ENCODE measurements around the gene ITM2B.

DNA sequence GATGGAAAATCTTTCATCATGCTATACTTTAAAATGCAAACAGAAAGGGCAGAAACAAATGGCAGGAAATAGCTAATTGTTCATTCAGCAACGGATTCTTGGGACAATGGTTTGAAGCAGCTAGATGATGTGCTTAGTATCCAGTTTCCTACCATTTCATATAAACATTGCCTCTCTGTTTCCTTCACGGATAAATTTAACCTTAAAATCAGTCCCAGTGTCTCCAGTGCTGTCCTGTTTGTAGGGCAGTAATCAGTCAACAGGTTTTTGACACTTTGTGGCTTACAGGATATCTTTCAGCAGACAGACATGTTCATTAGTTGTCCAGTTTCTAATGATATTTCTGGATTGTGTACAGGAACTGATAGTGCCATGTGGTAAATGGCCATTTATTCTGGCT, 45.8 kb downstream of the ITM2B start:
- TF ChIP-seq SRF (IDR thresholded peaks at IDR 0.05; ENCODE audit: low read depth in 2 of 2, low read length in 2 of 2) (no peak), RCOR1 (conservative IDR thresholded peaks at IDR 0.05; ENCODE audit: low read depth, low read length) (no peak), CTCF (IDR thresholded peaks at IDR 0.05 in 2 of 3, conservative IDR thresholded peaks at IDR 0.05 in 1 of 3; ENCODE audit: control insufficient read depth in 2 of 3, extremely low read depth in 1 of 3, insufficient read depth in 1 of 3, low read depth in 3 of 3, low read length in 3 of 3) (no peak), JUND (IDR thresholded peaks at IDR 0.05; ENCODE audit: low read depth, low read length) (no peak), ASH2L (IDR thresholded peaks at IDR 0.05; ENCODE audit: borderline replicate concordance, low read depth) (no peak), SREBF1 (IDR thresholded peaks at IDR 0.05; ENCODE audit: low read length) (no peak), HDGF (IDR thresholded peaks at IDR 0.05) (no peak), PBX3 (IDR thresholded peaks at IDR 0.05; ENCODE audit: insufficient replicate concordance, low read depth, low read length) (no peak), ZNF24 (IDR thresholded peaks at IDR 0.05) (no peak), MYC (IDR thresholded peaks at IDR 0.05; ENCODE audit: insufficient read depth, insufficient read length, insufficient replicate concordance, low read length, severe bottlenecking) (no peak), KDM1A (IDR thresholded peaks at IDR 0.05; ENCODE audit: borderline replicate concordance) (no peak)
- TF ChIP-seq, protein P1, sequence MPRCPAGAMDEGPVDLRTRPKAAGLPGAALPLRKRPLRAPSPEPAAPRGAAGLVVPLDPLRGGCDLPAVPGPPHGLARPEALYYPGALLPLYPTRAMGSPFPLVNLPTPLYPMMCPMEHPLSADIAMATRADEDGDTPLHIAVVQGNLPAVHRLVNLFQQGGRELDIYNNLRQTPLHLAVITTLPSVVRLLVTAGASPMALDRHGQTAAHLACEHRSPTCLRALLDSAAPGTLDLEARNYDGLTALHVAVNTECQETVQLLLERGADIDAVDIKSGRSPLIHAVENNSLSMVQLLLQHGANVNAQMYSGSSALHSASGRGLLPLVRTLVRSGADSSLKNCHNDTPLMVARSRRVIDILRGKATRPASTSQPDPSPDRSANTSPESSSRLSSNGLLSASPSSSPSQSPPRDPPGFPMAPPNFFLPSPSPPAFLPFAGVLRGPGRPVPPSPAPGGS (IDR thresholded peaks at IDR 0.05; ENCODE audit: borderline replicate concordance, insufficient read depth, low read depth, low read length, poor library complexity, severe bottlenecking): no peak

Data from GM12878 (cell line).